ENCODE measurements around the gene FOXN3.

GRCh38 chr14:89356927-89357326, 60.1 kb downstream of the FOXN3 start:
- TF ChIP-seq CTCF (IDR thresholded peaks at IDR 0.05; ENCODE audit: insufficient read depth, low read depth, low read length) (no peak), EZH2 (IDR thresholded peaks at IDR 0.05; ENCODE audit: insufficient read depth, low read length) (no peak)

Data from astrocyte (in vitro differentiated cells and primary cell).